Measurements from ENCODE around the gene VSTM2L. TPM values are rescaled to one million over a fixed set of nuclear protein-coding genes. Genes with fewer than 3 reads are reported as not detected.

The VSTM2L gene
- total and polyA plus RNA-seq, 2 experiments from 2014 or later: 4.1 to 9.2 TPM

DNA sequence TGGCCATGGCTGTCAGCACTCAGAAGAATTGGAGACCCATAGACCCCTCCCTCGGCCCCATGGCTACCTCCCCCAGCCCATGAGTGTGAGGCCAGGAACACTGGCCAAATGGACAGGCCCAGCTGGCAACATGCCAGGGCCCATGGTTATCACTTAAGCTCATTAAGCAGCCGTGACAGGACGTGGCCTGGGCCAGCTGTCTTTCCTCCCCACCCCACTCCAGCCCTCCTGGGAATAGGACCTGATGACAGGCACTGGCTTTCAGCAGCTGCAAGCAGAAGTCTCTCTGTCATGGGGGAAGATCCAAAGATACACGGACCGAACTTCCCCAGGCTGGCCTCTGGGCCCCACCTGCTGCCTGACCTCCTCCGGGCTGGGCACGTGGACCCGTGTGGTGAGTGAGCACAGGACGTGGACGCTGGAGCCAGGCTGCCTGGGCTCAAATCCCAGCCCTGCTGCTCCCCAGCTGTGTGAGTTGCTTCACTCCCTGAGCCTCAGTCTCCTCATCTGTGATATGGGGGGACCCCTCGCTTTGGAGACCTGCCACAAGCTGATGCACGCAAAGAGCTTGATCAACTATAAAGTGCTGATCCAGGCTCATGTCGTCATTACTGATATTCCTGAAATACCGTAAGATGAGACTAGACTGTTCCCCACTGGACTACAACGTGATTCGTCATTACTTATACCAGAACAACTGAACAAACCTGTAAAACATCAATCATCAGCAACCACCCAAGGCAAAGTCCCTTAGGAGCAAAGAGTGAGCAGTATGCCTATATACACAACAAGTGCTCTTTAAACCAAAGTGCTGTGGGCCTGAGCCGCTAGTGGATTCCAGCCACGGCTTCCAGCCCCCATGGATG lies 22.0 kb upstream of the VSTM2L start:
- no peak for TF ChIP-seq EZH2 (IDR thresholded peaks at IDR 0.05; ENCODE audit: insufficient read depth, poor library complexity, severe bottlenecking)
- no peak for TF ChIP-seq EZH2phosphoT487 (IDR thresholded peaks at IDR 0.05; ENCODE audit: insufficient read depth, low read depth)
- Histone ChIP-seq H3K27ac (no peak overlapping the region), H3K4me1 (ENCODE audit: insufficient read depth) (no peaks in the 10 kb centered on the region), H3K79me2 (ENCODE audit: insufficient read depth) (no peaks in the 10 kb centered on the region), H3K4me2 (ENCODE audit: unreplicated experiment) (no peak overlapping the region), H3K27me3 (replicated peaks; ENCODE audit: insufficient read depth) (no peaks in the 10 kb centered on the region; the same call in 1 of the 2 replicates), H2AFZ (no peak overlapping the region), H3K4me3 (no peak overlapping the region), H3K9ac (no peak overlapping the region), H3K9me2 (ENCODE audit: insufficient read depth) (no peaks in the 10 kb centered on the region), H4K20me1 (ENCODE audit: insufficient read depth) (no peaks in the 10 kb centered on the region), H3F3A (ENCODE audit: insufficient read depth) (no peaks in the 10 kb centered on the region), H3K9me3 (ENCODE audit: low read depth) (no peaks in the 10 kb centered on the region), H3K36me3 (ENCODE audit: low read depth) (no peaks in the 10 kb centered on the region)
- WGBS, 2 experiments (ENCODE audit: low coverage in 1 of 2, low lambda C conversion rate in 2 of 2, missing lambda C conversion rate in 2 of 2): 55 to 62% methylated on average over 18 of the region's 18 CpGs
- peak; percentile 29 for DNase-seq
- in situ Hi-C loops (cut with MboI): no loop called here

DNA sequence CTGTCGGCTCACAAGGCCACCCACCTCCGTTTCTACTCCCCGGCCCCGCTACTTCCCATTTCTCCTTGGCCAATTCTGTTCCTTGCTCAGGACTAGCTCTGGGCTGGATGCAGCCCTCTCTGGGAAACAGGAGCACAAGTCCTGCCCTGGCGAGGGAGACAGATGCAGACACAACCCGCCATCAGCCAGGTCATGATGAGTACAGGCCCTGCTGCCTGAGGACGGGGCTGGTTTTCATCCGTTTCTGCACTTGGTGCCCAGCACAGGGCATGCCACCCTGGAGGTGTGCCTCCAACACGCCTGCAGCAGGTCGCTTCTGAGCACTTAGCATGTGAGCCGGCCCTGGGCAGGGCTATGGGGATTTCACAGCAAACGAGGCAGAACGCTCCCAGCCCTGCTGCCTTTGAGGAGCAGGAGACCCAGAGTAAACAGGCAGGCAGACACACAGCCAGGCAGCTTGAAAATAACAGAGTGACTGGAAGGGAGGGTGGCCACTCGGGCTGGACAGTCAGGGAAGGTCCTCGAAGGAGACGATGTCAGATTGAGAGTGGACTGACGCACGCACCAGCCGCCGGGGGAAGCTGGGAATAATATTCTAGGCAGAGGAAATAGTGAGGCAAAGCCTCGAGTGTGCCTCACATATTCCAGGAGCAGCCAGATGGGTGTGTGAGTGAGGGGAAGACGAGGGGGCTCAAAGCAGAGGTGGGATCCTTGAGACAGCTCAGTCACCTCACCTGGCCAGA lies 21.2 kb upstream of the VSTM2L start:
- no peaks in the 10 kb centered on the region; the same call in 1 of the 2 replicates for H3K27me3 ChIP-seq (replicated peaks; ENCODE audit: insufficient read depth)
- no peak overlapping the region for H3K9ac ChIP-seq
- no peaks in the 10 kb centered on the region for H3K36me3 ChIP-seq (ENCODE audit: low read depth)
- no peak overlapping the region for H3K27ac ChIP-seq
- in situ Hi-C loops (cut with MboI): no loop called here
- H3K9me2 ChIP-seq (ENCODE audit: insufficient read depth): no peaks in the 10 kb centered on the region
- no peaks in the 10 kb centered on the region for H3K9me3 ChIP-seq (ENCODE audit: low read depth)
- H3K79me2 ChIP-seq (ENCODE audit: insufficient read depth): no peaks in the 10 kb centered on the region
- no peak overlapping the region for H3K4me3 ChIP-seq
- no peak for DNase-seq
- TF ChIP-seq EZH2phosphoT487 (IDR thresholded peaks at IDR 0.05; ENCODE audit: insufficient read depth, low read depth): no peak
- no peak for TF ChIP-seq EZH2 (IDR thresholded peaks at IDR 0.05; ENCODE audit: insufficient read depth, poor library complexity, severe bottlenecking)
- H3K4me1 ChIP-seq (ENCODE audit: insufficient read depth): no peaks in the 10 kb centered on the region
- H2AFZ ChIP-seq: no peak overlapping the region
- no peak overlapping the region for H3K4me2 ChIP-seq (ENCODE audit: unreplicated experiment)
- WGBS, 2 experiments (ENCODE audit: low coverage in 1 of 2, low lambda C conversion rate in 2 of 2, missing lambda C conversion rate in 2 of 2): 56 to 58% methylated on average over 20 to 22 of the region's 22 CpGs
- H4K20me1 ChIP-seq (ENCODE audit: insufficient read depth): no peaks in the 10 kb centered on the region
- no peaks in the 10 kb centered on the region for H3F3A ChIP-seq (ENCODE audit: insufficient read depth)

DNA sequence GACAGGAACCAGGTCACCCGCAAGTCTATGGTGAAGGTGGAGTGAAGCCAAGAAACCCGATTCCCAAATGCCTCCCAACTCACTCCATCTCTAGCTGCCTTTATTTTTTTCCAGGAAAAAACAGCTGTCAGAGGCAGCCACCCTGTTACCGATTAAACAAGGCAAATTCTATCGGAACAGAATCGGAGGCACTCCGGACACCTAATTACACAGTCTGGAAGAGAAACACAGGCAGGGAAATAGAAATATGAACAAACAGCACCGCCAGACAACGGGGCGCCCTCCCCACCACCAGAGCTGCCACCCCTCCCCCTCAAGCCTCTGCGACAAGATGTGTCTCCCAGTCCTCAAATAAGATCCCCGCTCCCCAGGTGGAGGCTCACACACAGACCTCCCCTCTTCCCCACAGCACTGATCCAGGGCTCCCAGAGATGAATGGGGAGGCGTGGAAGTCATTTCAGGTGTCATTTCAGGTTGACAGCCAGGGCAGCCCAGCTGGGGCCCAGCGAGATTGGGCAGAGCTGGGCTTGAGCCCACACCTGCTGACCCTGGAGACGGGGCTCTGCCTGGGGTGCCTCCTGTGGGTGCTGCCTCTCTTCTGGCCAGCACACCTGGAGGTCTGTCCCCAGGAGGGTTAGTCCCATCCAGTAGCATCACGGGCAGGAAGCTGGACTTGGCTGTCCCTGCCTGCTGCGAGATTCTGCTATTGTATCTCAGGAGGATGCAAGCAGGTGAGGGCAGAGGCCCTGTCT lies 19.8 kb upstream of the VSTM2L start:
- in situ Hi-C loops (cut with MboI): no loop called here
- no peak overlapping the region for H3K4me3 ChIP-seq
- WGBS, 2 experiments (ENCODE audit: low coverage in 1 of 2, low lambda C conversion rate in 2 of 2, missing lambda C conversion rate in 2 of 2): 43 to 47% methylated on average over 16 of the region's 16 CpGs

DNA sequence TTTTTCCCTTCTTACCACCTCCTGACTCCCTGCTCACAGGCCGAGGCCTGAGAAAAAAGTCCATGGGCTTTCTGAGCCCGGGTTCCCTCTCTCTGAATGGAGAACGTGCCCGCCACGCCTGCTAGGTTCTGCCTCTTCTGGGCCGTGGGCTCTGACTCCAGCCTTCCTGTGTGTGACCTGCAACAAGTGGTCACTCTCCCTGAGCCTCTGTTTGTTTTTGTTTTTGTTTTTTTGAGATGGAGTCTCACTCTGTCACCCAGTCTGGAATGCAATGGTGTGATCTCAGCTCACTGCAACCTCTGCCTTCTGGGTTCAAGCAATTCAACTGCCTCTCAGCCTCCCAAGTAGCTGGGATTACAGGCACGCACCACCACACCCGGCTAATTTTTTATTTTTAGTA lies 17.9 kb upstream of the VSTM2L start:
- Histone ChIP-seq H2AFZ (no peak overlapping the region), H3F3A (ENCODE audit: insufficient read depth) (no peaks in the 10 kb centered on the region), H3K9me2 (ENCODE audit: insufficient read depth) (no peaks in the 10 kb centered on the region), H3K9ac (no peak overlapping the region), H4K20me1 (ENCODE audit: insufficient read depth) (no peaks in the 10 kb centered on the region), H3K79me2 (ENCODE audit: insufficient read depth) (no peaks in the 10 kb centered on the region), H3K36me3 (ENCODE audit: low read depth) (no peaks in the 10 kb centered on the region), H3K4me1 (ENCODE audit: insufficient read depth) (no peaks in the 10 kb centered on the region), H3K9me3 (ENCODE audit: low read depth) (no peaks in the 10 kb centered on the region), H3K27ac (no peak overlapping the region), H3K27me3 (replicated peaks; ENCODE audit: insufficient read depth) (no peaks in the 10 kb centered on the region; the same call in 1 of the 2 replicates), H3K4me3 (no peak overlapping the region), H3K4me2 (ENCODE audit: unreplicated experiment) (no peak overlapping the region)
- 89 to 93% methylated on average over 8 of the region's 8 CpGs for WGBS, 2 experiments (ENCODE audit: low coverage in 1 of 2, low lambda C conversion rate in 2 of 2, missing lambda C conversion rate in 2 of 2)
- TF ChIP-seq EZH2phosphoT487 (IDR thresholded peaks at IDR 0.05; ENCODE audit: insufficient read depth, low read depth) (no peak), EZH2 (IDR thresholded peaks at IDR 0.05; ENCODE audit: insufficient read depth, poor library complexity, severe bottlenecking) (no peak)
- no peak for DNase-seq
- in situ Hi-C loops (cut with MboI): no loop called here

More for the DNA sequence above, 19.8 kb upstream of the VSTM2L start:
- no peak for TF ChIP-seq EZH2 (IDR thresholded peaks at IDR 0.05; ENCODE audit: insufficient read depth, poor library complexity, severe bottlenecking)
- no peak for TF ChIP-seq EZH2phosphoT487 (IDR thresholded peaks at IDR 0.05; ENCODE audit: insufficient read depth, low read depth)
- Histone ChIP-seq H3K4me2 (ENCODE audit: unreplicated experiment) (no peak overlapping the region), H3K4me1 (ENCODE audit: insufficient read depth) (no peaks in the 10 kb centered on the region), H3K36me3 (ENCODE audit: low read depth) (no peaks in the 10 kb centered on the region), H3K79me2 (ENCODE audit: insufficient read depth) (no peaks in the 10 kb centered on the region), H2AFZ (no peak overlapping the region), H3K9me3 (ENCODE audit: low read depth) (no peaks in the 10 kb centered on the region), H3K27me3 (replicated peaks; ENCODE audit: insufficient read depth) (no peaks in the 10 kb centered on the region; the same call in 1 of the 2 replicates), H3F3A (ENCODE audit: insufficient read depth) (no peaks in the 10 kb centered on the region), H3K27ac (no peak overlapping the region), H3K9ac (no peak overlapping the region), H3K9me2 (ENCODE audit: insufficient read depth) (no peaks in the 10 kb centered on the region), H4K20me1 (ENCODE audit: insufficient read depth) (no peaks in the 10 kb centered on the region)
- DNase-seq: no peak

Measured in GM23248 (cell line).